HG02884 (cell line): ENCODE measurements around the gene TMEM178A.
"Not testable (repeated sequence)": the region's sequence is repeated elsewhere in the genome, so short reads cannot be mapped to it uniquely, and the experiment has no call there.

Source experiments
- ATAC-seq: cut with Tn5 transposase; IDR thresholded peaks from one replicate; pipeline ENCODE4 v1.9.1; 2021; ENCODE audit warnings: mild to moderate bottlenecking, moderate library complexity; ENCODE audit not compliant: unreplicated experiment

TMEM178A gene

GRCh38 chr2:39647104-39647765 is 18.5 kb upstream of the TMEM178A start:
- no peak for ATAC-seq

GRCh38 chr2:39648580-39648979 is 17.1 kb upstream of the TMEM178A start:
- ATAC-seq, result no peak

- ATAC-seq, result no peak
Measured at GRCh38 chr2:39649511-39649910, 16.2 kb upstream of the TMEM178A start.

- no peak for ATAC-seq
Measured at GRCh38 chr2:39650468-39650867, 15.2 kb upstream of the TMEM178A start.

- ATAC-seq, result not testable (repeated sequence)
Measured at GRCh38 chr2:39656215-39656614, 9.5 kb upstream of the TMEM178A start.

- ATAC-seq, result no peak
Measured at GRCh38 chr2:39657287-39657937, 8.3 kb upstream of the TMEM178A start.

- no peak for ATAC-seq
Measured at GRCh38 chr2:39658371-39658770, 7.3 kb upstream of the TMEM178A start.

- ATAC-seq, result no peak
Measured at GRCh38 chr2:39659765-39660611, 5.7 kb upstream of the TMEM178A start.

GRCh38 chr2:39660612-39661236 is 5.0 kb upstream of the TMEM178A start:
- ATAC-seq, result no peak

- no peak for ATAC-seq
Measured at GRCh38 chr2:39661826-39662225, 3.9 kb upstream of the TMEM178A start.

- no peak for ATAC-seq
Measured at GRCh38 chr2:39663187-39663930, 2.4 kb upstream of the TMEM178A start.

- ATAC-seq, result no peak
Measured at GRCh38 chr2:39664232-39664887, 1.4 kb upstream of the TMEM178A start.

GRCh38 chr2:39664888-39665591 is 677 bp upstream of the TMEM178A start:
- no peak for ATAC-seq

GRCh38 chr2:39666491-39667101 is 879 bp downstream of the TMEM178A start:
- ATAC-seq, result no peak

GRCh38 chr2:39667104-39667885 is 1.6 kb downstream of the TMEM178A start:
- ATAC-seq, result no peak

GRCh38 chr2:39667886-39668276 is 2.2 kb downstream of the TMEM178A start:
- no peak for ATAC-seq

GRCh38 chr2:39668576-39669080 is 2.9 kb downstream of the TMEM178A start:
- ATAC-seq, result no peak

- ATAC-seq, result no peak
Measured at GRCh38 chr2:39671604-39672003, 5.9 kb downstream of the TMEM178A start.
